H7 (cell line): Measurements from ENCODE around the gene FALEC. TPM values are rescaled to one million over a fixed set of nuclear protein-coding genes. Genes with fewer than 3 reads are reported as not detected.
A peak's percentile ranks its signal among the peaks of the same experiment; 100 is the strongest.

ENCODE experiments used
- DNase-seq: peaks from one replicate; pipeline ENCODE4 v3.0.0; 2012
- H3K27me3 ChIP-seq: 2 replicates; pipeline ENCODE4 v1.6.0; 2011; ENCODE audit warnings: mild to moderate bottlenecking, low read length; ENCODE audit not compliant: control insufficient read depth, insufficient read depth
- H3K36me3 ChIP-seq: replicated peaks from 2 replicates; pipeline ENCODE4 v1.5.1; 2011; ENCODE audit warnings: low read length; ENCODE audit not compliant: control insufficient read depth, insufficient read depth
- H3K4me3 ChIP-seq: 2 replicates; pipeline ENCODE4 v1.5.1; 2011; ENCODE audit warnings: low read depth, mild to moderate bottlenecking, control low read depth, low read length, moderate library complexity; ENCODE audit not compliant: insufficient read depth
- total RNA-seq: library from RNA; depleted of rRNA; stranded (reverse); fragments of >200 nt; shearing (Covaris generic); gene quantifications from 2 replicates; pipeline ENCODE4 v1.2.3, GENCODE V29; 2014

FALEC gene
- total RNA-seq, 1 experiment from 2014 or later = 2.6 TPM

GRCh38 chr1:150555971-150556865 lies 40.7 kb downstream of the FALEC start:
- peak; percentile 70 for DNase-seq
- no peaks in the 10 kb centered on the region; the same call in 1 of the 2 replicates for H3K27me3 ChIP-seq
- no peak overlapping the region for H3K4me3 ChIP-seq

GRCh38 chr1:150557065-150557600 lies 41.6 kb downstream of the FALEC start:
- DNase-seq = peak; percentile 43
- Histone ChIP-seq H3K36me3 (no peaks in the 10 kb centered on the region; the same call in 1 of the 2 replicates), H3K4me3 (no peak overlapping the region), H3K27me3 (no peaks in the 10 kb centered on the region)

More at GRCh38 chr1:150555971-150556865, 40.7 kb downstream of the FALEC start:
- H3K36me3 ChIP-seq = no peaks in the 10 kb centered on the region; the same call in 1 of the 2 replicates

- no peaks in the 10 kb centered on the region for H3K27me3 ChIP-seq
- DNase-seq = no peak
- no peak overlapping the region for H3K4me3 ChIP-seq
- no peaks in the 10 kb centered on the region; the same call in 1 of the 2 replicates for H3K36me3 ChIP-seq
Observed at GRCh38 chr1:150557813-150558212, 42.3 kb downstream of the FALEC start.

GRCh38 chr1:150558303-150558704 lies 42.8 kb downstream of the FALEC start:
- H3K27me3 ChIP-seq = no peaks in the 10 kb centered on the region
- H3K36me3 ChIP-seq = no peaks in the 10 kb centered on the region; the same call in 1 of the 2 replicates
- no peak for DNase-seq
- no peak overlapping the region for H3K4me3 ChIP-seq

- Histone ChIP-seq H3K4me3 (no peak overlapping the region), H3K36me3 (no peaks in the 10 kb centered on the region; the same call in 1 of the 2 replicates), H3K27me3 (no peaks in the 10 kb centered on the region)
- no peak for DNase-seq
Observed at GRCh38 chr1:150558761-150559655, 43.5 kb downstream of the FALEC start.

GRCh38 chr1:150559656-150560010 lies 44.1 kb downstream of the FALEC start:
- no peak for DNase-seq
- H3K36me3 ChIP-seq = no peaks in the 10 kb centered on the region; the same call in 1 of the 2 replicates
- no peaks in the 10 kb centered on the region for H3K27me3 ChIP-seq
- H3K4me3 ChIP-seq = no peak overlapping the region

- Histone ChIP-seq H3K4me3 (no peak overlapping the region), H3K36me3 (no peaks in the 10 kb centered on the region; the same call in 1 of the 2 replicates), H3K27me3 (no peaks in the 10 kb centered on the region)
- peak; percentile 93 for DNase-seq
Observed at GRCh38 chr1:150560011-150560438, 44.5 kb downstream of the FALEC start.

GRCh38 chr1:150560576-150561253 lies 45.2 kb downstream of the FALEC start:
- no peaks in the 10 kb centered on the region; the same call in 1 of the 2 replicates for H3K36me3 ChIP-seq
- peak; percentile 91 for DNase-seq
- H3K4me3 ChIP-seq = peak overlapping the region; percentile 74
- H3K27me3 ChIP-seq = no peaks in the 10 kb centered on the region

GRCh38 chr1:150561254-150561973 lies 45.9 kb downstream of the FALEC start:
- peak; percentile 97 for DNase-seq
- Histone ChIP-seq H3K4me3 (peak overlapping the region; percentile 74), H3K36me3 (no peaks in the 10 kb centered on the region), H3K27me3 (no peaks in the 10 kb centered on the region)

- peak overlapping the region; percentile 74 for H3K4me3 ChIP-seq
Observed at GRCh38 chr1:150561974-150562445, 46.5 kb downstream of the FALEC start.

GRCh38 chr1:150562446-150563339 lies 47.1 kb downstream of the FALEC start:
- Histone ChIP-seq H3K36me3 (no peaks in the 10 kb centered on the region), H3K27me3 (no peaks in the 10 kb centered on the region), H3K4me3 (peak overlapping the region; percentile 74)
- peak; percentile 45 for DNase-seq

More at GRCh38 chr1:150561974-150562445, 46.5 kb downstream of the FALEC start:
- Histone ChIP-seq H3K36me3 (no peaks in the 10 kb centered on the region), H3K27me3 (no peaks in the 10 kb centered on the region)
- peak; percentile 94 for DNase-seq

GRCh38 chr1:150563340-150564038 lies 47.9 kb downstream of the FALEC start:
- Histone ChIP-seq H3K36me3 (no peaks in the 10 kb centered on the region), H3K27me3 (no peaks in the 10 kb centered on the region), H3K4me3 (no peak overlapping the region)
- no peak for DNase-seq
